ENCODE data around the gene MYH2.
"Not testable (repeated sequence)": the region's sequence is repeated elsewhere in the genome, so short reads cannot be mapped to it uniquely, and the experiment has no call there.

MYH2 gene

DNA sequence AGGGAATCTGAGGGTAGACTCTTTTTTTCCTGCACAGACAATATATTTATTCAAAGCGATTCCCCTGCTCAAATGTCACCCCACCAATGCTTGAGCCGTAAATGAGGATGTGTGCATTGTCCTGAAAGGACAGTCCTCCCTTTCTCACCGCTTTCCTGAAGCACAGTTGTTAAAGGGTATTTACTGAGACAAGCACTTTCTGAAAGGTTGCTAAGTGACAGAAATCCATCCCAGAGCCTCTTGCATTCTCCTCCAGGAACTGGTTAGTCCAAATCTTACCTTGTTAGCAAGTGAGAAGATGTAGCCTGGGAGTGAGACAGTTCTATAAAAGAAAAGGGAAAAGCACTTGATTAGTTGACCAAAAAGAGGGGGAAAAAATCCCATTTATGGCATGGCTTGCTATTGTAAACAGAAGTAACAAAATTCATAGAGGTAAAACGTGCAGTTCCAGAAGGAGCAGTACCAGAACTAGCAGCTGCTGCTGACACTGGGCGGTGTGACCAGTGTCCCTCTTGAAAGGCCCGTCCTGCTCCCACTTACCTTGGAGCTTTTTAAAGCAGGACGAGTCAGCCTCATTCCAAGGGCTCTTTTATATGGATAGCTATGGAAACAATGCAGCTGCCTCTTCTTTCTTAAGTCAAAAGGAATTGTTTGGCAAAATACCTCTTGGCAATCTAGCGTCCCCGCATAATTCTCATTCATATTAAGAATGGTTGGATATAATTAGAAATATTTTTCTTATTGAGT, at the start of gene MYH2:
TSS of gene MYH2 (minus strand) at position 563 of the 747 bp plus-strand sequence. CDS start 1,738 bp downstream, outside the sequence.
- no peak for DNase-seq (ENCODE audit: low spot score)

DNA sequence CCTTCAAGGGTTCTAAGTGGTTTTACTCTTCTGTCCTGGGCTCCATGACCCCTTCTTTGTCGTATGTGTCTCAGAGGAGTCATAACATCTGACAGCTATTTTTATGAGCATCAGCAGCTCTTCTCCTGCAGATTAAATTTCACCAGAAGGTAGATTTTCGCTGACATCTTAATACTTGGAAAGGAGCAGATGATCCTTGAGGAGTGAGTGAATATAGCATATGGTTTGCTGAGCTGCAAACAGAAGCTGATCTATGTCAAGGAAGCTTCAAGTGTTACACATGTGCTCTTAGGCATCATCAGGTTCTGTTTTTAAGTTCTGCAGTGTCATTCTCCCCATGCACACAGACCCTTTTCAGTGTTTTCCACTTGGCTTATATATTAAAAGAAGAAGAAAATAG, 49.2 kb upstream of the MYH2 start:
- DNase-seq (ENCODE audit: low spot score), result no peak

DNA sequence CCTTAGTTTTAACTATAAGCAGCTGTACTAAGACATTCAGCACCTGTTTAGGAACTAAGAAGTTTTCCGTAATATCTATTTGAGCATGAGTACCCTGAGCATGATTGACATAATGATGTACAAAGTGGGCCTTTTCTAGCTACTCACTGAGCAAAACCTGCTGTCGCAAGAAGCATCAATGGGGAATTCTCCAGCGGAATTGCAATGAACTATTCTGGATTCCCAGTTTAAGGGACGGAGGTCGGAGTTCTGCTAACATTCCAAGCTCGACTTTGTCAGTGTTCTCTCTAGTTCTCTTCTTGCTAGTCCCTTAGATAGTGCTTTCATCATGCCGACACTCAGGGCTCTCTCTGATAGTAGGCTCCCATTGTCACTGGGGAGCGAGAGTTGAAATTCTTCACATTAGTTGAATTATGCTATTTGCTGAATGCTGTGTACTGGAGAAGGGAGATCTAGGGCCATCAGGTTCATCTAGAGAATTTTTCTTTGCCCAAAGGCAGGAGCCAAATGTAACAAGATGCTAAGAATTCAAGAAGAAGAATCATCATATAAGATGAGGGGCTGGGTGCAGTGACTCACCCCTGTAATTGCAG, 40.2 kb upstream of the MYH2 start:
- DNase-seq (ENCODE audit: low spot score), result no peak

DNA sequence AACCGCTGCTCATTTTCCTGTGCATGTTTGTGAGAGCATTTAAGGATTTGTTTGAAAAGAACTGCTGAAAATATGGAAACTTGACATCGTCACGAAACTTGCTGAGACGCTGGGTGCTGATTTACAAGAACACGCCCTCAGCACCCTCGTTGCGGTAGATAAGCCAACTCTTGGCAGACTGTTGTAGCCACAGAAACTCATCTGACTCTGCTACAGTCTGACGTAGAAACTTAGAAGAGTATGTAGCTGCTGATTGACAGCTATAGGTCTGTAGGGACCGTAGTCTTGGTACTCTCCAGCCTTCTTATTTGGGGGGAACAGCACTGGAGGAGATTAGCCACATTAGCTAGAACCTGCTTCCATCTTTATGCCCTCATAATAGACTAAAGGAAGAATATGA, 36.1 kb upstream of the MYH2 start:
- DNase-seq (ENCODE audit: low spot score), result no peak

DNA sequence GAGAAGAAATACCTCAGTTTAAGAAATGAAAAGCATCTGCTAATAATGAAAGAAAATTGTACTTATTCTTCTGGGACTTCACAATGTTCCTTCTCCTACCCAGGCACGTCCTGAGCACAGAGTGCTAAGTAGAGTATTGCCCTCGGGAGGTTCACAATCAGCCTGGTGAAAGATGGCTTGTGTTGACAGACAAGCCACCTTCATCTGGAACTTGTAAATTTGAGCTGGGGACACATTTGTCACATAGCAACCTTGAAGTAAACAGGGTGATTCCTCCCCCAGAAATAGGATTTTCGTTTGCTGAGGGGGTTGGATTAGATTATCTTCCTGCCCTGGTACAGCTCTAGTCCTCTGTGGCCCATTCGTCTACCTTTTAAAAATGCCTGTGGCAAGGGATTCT, 34.4 kb upstream of the MYH2 start:
- no peak for DNase-seq (ENCODE audit: low spot score)

DNA sequence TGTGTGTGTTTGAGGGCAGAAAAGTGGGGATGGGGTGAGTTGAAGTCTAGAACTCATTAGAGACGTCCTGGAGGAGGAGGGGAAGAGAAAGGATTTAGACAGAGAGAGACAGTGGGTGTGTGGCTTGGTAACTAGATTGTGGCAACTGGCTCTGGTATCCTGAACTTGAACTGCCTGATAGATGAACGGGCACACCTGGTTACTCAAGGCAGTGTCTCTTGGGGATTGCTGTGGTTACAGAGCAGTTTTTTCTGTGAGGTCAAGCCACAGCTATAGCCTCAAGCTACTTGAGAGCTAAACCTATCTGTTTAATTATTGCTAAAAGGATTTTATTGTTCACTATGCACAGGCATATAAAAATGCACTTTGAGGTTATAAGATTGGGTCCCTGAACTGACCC, 29.8 kb upstream of the MYH2 start:
- DNase-seq (ENCODE audit: low spot score), result no peak

DNA sequence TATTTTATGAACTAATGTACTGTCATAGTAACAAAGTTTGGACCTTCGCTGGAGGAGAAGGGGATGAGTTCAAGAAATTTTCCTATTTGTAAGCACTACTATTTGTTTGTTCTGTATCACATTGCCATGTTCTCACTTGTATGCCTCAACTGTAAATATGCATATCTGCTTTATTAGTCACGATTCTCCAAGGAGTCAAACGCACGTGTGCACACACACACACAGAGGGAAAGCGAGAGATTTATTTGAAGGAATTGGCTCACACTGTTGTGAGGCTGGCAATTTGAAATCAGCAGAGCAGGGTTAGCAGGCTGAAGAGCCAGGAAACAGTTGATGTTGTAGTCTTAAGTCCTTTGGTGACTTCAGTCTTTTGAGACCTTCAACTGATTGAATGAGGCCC, 24.9 kb upstream of the MYH2 start:
- DNase-seq (ENCODE audit: low spot score), result no peak

DNA sequence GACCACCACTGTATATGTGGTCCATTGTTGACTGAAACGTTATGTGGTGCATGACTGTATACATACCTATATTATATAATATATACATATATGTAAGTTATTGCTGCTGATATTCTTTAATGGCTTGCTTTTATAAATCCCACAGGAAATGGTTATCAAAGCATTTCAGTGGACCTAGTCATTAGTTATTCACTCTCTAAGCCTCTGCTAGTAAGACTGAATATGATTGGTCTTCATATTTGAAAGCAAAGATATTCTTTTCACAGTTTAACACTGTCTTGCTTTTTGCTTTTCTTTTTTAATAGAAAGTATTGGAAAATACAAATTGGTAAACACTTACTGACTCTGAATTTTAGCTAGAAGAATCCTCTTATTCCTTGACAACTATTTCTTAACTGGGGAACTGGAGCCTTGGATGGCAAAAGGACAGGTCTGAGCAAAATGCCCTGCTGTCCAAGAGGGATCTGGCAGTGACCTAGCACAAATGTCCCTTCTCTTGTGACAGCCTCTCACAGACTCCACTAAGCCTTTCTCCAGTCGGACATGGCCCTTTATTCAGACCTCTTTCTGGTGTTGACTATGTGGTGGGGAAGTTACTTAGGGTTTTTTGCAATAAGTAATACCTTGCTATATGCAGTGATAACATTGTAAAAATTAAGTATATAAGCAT, 14.7 kb upstream of the MYH2 start:
- DNase-seq (ENCODE audit: low spot score), result no peak

DNA sequence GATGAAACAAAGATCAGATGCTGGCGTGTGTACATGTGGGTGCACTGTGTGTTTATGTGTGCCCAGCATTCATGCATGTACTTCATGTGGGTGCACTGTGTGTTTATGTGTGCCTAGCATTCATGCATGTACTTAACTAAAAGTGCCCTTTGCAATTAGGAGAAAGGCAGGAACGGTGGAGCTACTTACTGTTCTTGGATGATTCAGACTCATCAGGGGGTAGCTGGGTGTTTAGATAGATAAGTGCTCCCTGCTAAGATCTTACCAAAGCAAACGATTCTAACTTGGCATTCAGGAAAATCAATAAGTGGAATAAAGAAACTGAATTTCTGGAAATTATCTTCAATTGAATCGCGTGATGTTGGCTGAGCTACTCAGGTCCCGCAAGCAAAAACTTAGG, 8.6 kb upstream of the MYH2 start:
- no peak for DNase-seq (ENCODE audit: low spot score)

DNA sequence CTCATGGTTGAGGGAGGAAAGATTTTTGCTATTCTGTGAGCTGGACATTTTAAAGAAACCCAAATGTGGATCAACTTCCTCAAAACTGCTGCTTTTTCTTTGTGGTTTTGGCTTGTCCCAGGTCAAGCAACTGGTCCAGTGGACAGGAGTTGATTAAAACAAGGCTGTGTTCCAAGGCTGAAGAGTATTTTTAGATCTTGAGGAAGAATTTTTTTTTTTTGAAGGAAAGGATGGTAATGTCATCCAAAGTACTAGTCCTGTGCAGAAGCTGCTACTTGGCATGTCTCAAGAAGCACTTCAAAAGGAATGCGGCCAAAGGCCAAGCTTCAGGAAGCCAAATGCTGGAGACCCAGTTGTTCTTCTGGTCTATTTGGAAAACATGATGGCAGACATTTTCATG, 8.0 kb upstream of the MYH2 start:
- no peak for DNase-seq (ENCODE audit: low spot score)

DNA sequence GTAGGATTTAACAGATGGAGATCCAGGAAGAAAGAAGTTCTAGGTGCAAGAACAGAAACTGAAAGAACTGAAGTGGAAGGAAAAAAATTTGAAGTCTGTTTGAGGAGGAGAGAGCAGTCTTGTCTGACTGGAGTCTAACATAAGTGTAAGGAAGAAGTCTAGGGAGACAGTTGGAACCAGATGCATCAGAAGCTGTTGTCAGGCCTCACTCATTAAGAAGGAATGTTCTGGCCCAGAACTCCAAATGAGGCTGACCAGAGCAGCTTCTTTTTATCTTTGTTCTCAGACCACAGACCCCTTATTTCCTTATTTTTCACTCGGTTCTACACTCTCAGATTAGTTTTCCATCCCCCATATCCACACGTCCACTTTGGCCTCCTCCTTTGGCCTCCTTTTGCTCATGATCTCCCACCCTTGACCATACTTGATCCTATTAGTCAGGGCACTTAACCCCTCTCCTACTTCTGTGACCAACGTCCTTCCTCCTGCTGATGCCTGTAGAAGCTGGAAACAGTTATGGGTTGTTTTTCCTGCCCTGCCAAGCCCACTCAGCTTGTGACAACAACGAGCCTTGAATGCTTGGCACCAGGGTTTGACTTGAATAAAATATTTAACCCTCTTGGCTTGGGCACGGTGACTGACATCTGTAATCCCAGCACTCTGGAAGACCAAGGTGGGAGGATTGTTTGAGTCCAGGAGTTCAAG, 7.0 kb upstream of the MYH2 start:
- DNase-seq (ENCODE audit: low spot score), result no peak

DNA sequence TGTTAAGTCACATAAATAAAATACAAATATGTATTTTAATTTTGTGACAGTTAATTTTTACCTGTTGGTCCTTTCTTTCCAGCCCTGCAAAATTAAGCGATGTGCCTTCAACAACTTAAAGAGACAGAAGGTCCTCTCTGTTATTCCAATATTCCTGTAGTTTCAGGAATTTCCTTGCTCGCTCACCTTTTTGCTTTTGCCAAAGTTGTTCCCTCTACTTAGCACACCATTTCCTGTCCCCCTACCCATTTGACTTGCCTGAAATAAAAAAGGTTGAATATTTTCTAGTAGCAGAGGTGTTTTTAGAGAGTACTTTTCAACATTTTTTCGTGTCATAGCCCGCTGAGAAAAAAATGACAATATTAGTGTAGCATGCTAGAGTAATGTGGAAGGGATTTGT, 556 bp upstream of the MYH2 start:
- no peak for DNase-seq (ENCODE audit: low spot score)

DNA sequence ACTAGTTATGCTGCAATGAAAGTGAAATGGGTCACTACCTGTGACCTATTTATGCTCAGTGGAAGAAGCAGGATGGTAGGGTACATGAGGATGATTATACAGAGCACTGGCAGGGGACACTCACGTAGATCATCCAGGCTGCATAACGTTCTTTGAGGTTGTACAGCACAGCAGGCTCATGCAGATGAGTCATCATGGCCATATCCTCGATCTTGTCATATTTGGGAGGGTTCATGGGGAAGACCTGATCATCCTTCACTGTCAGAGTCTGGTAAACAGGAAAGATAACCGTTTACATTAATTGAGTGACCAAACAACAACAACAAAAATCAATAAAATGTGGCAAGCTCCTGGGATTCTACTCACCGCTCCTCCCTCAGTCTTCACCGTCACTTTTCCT, 2.1 kb downstream of the MYH2 start:
- no peak for DNase-seq (ENCODE audit: low spot score)

DNA sequence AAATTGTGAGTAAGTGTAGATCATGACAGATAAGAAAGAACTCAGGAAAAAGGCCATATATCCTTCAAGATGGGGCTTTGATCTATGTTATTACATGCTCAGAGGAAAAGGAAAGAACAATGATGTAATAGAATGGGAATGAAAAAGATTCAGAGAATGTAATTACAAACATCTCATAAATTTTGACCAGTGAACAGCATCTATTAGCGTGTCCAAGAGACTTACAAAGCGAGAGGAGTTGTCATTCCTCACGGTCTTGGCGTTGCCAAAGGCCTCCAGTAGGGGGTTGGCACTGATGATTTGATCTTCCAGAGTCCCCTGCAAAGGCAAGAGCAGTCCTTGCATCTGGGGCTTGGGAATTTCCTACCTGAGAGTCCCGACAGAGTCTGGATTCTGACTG, 6.0 kb downstream of the MYH2 start:
- DNase-seq (ENCODE audit: low spot score), result peak; percentile 47

DNA sequence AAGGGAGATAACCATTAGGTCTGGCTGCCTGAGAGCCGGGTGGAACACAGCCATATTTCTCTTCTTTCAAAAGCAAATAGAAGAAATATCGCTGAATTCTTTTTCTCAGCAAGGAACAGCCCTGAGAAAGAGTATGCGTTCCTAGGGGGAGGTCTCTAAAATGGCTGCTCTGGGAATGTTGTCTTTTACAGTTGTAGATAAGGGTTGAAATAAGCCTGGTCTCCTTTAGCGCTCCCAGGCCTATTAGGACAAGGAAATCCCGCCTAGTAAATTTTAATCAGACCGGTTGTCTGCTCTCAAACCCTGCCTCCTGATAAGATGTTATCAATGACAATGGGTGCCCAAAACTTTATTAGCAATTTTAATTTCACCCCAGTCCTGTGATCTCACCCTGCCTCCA, 8.3 kb downstream of the MYH2 start:
- DNase-seq (ENCODE audit: low spot score), result not testable (repeated sequence)

DNA sequence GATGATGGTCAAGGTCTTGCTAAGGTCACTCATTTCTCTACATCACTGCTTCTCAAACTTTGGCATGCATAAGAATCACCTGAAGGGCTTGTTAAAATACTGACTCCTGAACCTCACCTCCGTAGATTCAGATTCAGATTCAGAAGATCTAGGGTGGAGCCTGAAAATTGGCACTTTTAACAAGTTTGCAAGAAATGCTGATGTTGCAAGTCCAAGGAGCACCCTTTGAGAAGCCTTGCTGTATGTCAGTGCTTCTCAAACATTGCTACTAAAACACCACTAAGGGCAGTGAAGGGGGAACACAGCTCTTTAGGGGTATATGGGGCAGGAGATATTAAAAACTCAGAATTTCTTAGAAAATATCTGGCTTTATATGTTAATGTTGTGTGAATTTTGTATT, 17.4 kb downstream of the MYH2 start:
- DNase-seq (ENCODE audit: low spot score), result no peak

DNA sequence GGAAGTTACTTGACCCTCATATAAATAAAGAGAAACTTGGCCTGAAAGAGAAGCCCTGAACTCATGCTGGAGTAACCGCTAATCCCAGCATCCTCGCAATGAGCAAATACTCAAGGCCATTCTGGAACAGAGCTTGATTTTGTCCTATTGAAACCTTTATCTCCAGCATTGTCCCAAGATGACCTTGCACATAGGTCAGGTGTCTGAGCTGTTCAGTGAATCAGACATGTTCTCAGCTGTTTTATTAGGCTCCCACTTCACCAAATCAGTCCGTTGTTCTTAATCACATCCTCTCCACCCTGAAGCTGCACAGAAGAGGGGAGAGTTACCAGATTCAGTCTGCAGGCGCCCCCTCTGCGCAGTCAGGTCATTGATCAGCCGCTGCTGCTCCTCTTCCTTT, 22.0 kb downstream of the MYH2 start:
- no peak for DNase-seq (ENCODE audit: low spot score)

DNA sequence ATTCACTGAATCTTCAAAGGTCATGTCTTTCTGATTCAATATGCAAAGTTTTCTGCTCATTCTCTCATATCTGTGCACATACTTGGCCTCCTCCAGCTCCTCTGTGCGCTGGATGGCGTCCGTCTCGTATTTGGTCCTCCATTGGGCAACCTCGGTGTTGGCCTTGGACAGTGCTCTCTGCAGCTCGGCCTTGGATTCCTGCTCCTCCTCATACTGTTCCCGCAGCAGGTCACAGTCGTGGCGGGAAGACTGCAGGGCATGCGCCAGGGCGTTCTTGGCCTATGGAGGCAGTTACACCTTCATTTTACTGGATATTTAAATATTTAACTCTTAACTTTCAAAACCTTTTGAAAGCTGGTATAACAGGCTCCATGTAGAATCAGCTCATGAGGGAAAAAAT, 22.9 kb downstream of the MYH2 start:
- DNase-seq (ENCODE audit: low spot score), result no peak

DNA sequence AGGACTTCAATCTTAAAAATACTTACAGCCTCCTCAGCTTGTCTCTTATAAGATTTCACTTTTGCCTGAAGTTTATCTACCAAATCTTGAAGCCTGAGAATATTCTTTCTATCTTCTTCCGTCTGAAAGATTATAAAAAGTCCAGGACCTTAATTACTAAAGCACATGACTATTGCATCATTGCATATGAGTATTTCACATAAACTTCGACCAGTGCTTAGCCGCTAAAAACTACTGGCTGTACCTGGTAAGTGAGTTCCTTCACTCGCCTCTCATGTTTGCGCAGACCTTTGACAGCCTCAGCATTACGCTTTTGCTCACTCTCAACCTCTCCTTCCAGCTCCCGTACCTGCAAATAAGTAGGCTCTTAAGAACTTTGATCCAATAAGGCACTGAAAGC, 26.4 kb downstream of the MYH2 start:
- no peak for DNase-seq (ENCODE audit: low spot score)

DNA sequence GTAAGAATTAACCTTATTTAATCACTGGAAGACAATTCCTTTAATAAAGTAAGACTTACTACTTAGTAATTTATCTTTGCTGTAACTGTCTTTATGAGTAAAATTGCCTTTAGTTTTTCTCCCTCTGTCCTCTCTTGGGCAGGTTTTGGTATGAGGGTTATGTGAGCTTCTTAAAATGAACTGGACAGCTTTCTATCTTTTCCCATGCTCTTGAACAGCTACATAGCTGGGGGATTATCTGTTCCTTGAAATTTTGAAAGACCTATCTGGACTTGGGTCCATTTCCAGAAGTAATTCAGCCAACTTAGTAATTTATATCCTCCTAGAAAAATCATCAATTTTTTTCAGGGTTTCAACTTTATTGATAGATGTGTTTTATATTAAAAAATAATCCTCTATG, 27.5 kb downstream of the MYH2 start:
- DNase-seq (ENCODE audit: low spot score), result no peak

DNA sequence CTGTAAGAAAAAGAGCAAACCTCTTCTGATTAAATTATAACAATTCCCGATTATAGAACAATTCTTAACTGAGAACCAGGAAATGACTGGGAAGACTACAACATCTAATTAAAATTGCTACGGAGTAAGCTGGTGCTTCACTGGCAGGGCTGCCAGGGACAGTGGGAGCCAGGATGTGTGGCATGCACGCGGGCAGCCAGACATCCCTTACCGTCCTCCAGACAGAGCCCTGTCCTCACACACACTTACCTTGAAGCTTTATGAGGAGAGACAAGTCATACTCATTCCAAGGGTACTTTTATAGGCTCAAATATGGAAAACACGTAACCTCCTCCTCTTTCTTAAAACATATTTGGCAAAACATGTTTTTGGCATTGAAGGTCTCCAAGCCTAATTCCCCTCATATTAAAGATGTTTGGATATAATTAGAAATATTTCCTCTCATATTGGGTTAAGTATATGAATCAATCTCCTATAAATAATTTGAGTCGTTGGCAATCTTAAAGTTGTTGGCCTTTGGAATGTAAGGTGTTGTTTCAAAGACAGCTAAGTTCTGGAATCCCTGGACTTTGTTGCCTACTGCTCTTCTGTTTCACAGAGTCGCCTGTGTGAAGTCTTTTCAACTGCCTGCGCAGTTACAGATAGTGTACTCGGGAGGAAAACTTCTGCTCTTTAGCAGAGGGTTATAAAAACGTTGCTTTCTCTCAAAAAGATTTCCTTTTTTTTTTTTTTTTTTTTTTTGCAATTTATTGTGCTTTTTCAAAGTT, 31.0 kb downstream of the MYH2 start, which contains the start of gene MYH1:
TSS of gene MYH1 (minus strand) at position 272 of the 767 bp plus-strand sequence. CDS start 1,900 bp downstream, outside the sequence.
- DNase-seq (ENCODE audit: low spot score), result no peak

DNA sequence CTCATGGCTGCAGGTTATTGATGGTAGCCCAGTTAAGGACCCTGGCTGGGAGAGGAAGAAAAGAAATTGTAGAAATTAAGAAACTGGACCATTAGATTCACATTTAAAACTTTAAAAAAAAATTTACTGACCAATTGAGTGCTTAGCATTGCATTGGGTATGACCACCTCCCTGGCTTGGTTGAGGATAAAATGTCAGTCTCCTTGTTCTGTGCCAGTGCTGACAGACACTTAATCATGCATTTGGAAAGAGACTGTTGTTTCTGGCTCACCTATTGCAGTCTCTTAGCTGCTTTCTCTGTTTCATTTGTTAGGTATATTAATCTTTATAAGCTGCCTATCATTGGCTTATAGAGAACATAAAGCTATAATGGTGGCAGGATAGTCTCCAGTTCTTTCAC, 32.8 kb downstream of the MYH2 start:
- DNase-seq (ENCODE audit: low spot score), result no peak

All from kidney tubule cell (primary cell).